ENCODE results near the gene PIP5K1A. TPM values are rescaled to one million over a fixed set of nuclear protein-coding genes. Genes with fewer than 3 reads are reported as not detected.
"Not testable (repeated sequence)": the region's sequence is repeated elsewhere in the genome, so short reads cannot be mapped to it uniquely, and the experiment has no call there.

The PIP5K1A gene
- polyA plus RNA-seq, 4 donors = 59.2 to 69.7 (median 63.1) TPM

DNA sequence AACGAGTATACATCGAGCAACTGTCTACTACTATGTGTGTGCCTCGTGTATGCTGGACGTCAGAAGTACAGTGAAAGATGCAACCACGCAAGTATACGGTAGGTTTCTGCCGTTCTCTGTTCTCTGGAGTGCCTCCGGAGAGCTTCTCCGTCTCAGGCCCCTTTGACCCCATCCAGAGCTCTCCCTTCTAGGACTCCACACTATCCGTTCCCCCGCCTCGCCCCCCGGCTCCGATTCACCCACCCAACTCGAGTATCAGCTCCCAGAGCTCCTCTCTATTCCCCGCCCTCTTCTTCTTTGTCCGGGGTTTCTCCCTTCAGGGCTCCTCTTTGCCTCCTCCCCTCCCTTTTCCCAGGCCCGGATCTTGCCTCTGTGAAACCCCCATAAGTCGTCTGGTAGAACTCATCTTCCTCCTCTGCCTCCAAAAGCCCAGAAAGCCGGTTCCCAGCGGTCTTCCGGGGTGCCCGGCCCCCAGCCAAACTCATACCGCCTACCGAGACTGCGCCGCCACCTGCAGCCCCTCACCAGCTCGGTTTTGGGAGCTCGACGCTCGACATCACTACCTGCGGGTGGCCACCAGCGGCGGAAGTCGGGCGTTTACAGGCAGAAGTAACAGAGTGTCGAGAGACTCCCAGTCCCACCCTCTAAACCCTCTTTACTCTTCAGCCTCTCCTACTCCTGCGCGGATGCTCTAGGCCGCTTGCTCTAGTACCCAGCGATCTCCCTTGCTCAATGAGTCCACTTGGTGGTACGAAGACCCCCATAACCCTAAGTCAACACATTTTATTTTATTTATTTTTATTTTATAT lies 8.5 kb upstream of the PIP5K1A start, which contains the start of gene VPS72:
Gene VPS72, minus strand, starts transcription at position 561 of the 809 bp plus-strand sequence. Its CDS starts 76 bp downstream, at position 485.
- peak; percentile 70 to 84 (median 81) for DNase-seq (ENCODE audit: low read depth in 4 of 4, low spot score in 3 of 4)

DNA sequence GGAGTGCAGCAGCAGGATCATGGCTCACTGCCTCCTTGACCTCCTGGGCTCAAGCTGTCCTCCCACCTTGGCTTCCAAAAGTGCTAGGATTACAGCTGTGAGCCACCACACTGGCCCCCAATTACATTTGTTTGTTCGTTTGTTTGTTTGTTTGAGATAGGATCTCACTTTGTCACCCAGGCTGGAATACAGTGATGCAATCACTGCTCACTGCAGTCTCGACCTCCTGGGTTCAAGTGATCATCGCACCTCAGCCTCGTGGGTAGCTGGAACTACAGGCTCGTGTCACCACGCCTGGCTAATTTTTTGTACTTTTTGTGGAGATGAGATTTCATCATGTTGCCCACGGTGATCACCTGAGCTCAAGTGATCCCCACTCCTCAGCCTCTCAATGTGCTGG lies 6.3 kb upstream of the PIP5K1A start:
- DNase-seq (ENCODE audit: low read depth in 4 of 4, low spot score in 3 of 4) = no peak

DNA sequence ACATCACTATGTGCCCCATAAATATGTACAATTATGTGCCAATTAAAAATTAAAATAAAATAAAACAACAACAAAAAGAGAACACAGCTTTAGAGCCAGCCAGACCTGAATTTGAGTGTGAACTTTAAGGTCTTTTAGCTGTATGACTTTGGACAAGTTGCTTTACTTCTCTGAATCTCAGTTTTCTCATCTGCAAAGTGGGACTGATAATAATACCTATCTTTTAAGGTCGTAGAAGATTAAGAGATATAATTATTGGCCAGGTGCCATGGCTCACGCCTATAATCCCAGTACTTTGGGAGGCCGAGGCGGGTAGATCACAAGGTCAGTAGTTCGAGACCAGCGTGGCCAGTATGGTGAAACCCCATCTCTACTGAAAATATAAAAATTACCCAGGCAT lies 5.0 kb upstream of the PIP5K1A start:
- no peak for DNase-seq (ENCODE audit: low read depth in 4 of 4, low spot score in 3 of 4)

DNA sequence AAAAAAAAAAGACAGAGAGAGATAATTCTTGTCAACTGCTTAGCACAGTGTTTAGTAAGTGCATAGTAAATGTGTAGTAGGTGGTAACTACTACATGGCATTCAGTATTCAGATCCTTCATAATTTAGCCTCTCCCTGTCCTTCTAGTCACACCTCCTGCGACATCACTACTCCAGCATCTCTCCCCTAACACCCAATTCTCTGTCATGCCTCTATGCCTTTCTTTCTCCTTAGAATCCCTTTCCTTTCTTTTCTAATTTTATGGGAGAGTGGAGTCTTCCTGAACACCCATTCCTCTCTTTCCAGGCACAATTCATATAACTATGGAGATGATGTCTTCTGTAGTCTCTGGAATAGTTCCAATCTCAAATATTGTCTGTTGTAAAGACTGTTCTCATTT lies 4.5 kb upstream of the PIP5K1A start:
- DNase-seq (ENCODE audit: low read depth in 4 of 4, low spot score in 3 of 4) = no peak

DNA sequence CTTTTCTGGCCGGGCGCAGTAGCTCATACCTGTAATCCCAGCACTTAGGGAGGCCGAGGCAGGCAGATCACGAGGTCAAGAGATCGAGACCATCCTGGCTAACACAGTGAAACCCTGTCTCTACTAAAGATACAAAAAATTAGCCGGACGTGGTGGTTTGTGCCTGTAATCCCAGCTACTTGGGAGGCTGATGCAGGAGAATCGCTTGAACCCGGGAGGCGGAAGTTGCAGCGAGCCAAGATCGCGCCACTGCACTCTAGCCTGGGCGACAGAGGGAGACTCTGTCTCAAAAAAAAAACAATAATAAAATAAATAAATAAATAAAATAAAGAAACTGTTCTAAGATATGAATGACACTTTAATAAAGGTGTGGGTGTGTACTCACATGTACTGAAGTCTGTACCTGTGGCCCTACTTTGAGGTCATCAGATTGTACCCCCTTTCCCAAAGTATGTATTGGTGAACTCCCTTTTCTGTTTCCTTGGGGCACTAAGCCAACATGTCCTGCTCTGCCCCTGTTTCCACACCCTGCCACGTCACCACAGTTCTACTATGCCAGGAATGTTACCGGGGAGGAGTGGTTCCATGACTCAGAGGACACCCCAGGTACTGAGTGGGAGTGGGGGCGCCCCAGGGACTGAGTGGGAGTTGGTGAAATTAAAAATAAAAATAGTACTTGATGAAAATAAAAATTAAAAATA lies 3.3 kb upstream of the PIP5K1A start:
- DNase-seq (ENCODE audit: low read depth in 4 of 4, low spot score in 3 of 4) = not testable (repeated sequence)

DNA sequence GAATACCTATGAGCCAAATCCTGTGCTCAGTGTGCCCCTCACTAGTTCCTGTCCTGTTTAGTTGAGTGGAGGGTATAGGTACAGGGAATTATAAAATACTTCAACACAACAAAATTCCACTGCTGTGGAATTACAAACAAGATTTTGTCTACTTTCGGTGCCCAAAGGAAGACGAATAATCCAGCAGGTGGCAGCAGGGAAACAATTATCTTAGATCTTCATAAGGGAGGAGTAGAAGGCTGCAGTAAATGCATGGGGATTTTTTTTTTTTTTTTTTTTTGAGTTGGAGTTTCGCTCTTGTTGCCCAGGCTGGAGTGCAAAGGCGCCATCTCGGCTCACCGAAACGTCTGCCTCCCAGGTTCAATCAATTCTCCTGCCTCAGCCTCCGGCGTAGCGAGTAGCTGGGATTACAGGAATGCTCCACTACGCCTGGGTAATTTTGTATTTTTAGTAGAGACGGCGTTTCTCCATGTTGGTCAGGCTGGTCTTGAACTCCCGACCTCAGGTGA lies 2.0 kb upstream of the PIP5K1A start:
- DNase-seq (ENCODE audit: low read depth in 4 of 4, low spot score in 3 of 4) = peak; percentile 55 to 73 (median 67)

DNA sequence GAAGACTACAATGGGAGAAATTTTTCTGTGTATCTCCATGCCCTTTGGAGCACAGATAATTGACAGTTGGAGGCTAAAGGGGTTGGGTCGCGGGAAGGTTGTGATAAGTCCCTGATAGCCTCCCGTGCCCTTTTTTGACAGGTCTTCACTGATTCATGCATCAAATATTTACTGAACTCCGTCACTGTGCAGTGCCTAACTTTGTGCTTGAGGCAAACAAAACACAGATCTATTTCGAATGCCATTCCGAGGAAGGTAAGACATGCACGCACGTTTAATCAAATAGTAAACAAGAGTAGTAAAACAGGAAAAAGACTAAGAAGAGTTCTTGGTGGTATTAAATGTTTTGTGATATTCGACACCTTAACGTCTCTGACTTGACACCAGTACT lies 494 bp upstream of the PIP5K1A start:
- DNase-seq (ENCODE audit: low read depth in 4 of 4, low spot score in 3 of 4) = no peak

DNA sequence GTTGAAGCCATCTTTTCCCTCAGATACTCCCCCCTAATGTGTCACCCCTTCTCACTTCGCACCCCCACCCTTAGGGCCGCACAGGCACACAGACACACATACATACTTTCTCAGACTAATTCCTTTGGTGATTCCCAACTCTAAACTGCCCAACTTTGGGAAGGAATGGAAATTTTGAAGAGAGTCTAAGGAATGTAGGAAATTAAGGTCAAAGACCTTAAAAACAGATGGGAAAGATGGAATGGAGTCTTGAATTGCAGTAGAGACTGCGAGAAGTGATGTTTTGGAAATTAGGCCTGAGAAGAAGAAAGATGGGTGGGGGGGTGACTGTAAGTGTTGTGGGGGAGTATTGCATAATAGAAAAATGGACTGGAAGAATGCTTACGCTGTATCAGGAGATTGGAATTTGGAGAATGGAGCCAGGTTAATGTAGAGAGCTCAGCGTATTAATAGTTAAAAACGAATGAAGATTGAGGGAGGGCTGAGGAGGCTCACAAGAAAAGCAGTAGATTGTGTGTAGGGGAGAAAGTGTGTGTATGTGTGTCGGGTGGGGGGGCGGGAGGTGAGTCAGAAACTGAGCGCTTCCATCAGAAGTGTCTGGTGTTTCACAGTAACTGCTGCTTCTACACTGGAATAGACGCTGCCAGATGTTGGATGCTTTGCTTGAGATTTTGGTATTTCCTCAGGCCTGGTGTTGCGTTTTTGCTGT lies 1.7 kb downstream of the PIP5K1A start:
- no peak for DNase-seq (ENCODE audit: low read depth in 4 of 4, low spot score in 3 of 4)

DNA sequence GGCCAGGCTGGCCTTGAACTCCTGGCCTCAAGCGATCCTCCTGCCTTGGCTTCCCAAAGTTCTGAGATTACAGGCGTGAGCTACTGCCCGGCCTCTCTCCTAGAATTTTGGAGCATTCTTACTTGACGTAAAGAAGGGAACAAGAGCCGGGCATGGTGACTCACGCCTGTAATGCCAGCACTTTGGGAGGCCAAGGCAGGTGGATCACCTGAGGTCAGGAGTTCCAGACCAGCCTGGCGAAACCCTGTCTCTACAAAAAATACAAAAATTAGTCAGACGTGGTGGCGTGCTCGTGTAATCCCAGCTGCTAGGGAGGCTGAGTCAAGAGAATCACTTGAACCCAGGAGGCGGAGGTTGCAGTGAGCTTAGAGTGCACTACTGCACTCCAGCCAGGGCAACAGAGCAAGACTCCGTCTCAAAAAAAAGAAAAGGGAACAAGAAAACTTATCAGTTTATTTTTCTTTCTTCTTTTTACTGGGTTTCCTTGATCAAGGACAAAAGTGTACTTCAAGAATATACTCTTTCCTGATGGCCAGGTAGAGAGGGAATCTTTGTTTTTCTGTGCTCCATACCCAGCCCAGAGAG lies 7.1 kb downstream of the PIP5K1A start:
- DNase-seq (ENCODE audit: low read depth in 4 of 4, low spot score in 3 of 4) = not testable (repeated sequence)

DNA sequence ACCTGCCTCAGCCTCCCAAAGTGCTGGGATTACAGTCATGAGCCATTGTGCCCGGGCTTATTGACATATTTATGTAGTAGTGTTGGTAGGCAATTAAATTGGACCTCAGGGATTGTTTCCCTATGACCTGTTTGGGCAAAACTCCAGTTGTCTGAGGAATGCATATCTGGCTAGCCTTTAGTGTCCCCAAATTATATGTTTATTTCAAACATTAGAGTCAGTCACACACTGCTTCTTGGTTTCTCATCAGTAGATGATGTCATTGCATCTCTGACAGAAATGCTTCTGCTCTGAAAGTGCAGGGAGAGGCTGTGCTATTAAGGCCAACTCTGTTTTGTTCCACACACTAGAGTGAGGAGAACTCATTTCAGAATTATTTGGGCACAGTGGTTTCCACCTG lies 12.5 kb downstream of the PIP5K1A start:
- no peak for DNase-seq (ENCODE audit: low read depth in 4 of 4, low spot score in 3 of 4)

DNA sequence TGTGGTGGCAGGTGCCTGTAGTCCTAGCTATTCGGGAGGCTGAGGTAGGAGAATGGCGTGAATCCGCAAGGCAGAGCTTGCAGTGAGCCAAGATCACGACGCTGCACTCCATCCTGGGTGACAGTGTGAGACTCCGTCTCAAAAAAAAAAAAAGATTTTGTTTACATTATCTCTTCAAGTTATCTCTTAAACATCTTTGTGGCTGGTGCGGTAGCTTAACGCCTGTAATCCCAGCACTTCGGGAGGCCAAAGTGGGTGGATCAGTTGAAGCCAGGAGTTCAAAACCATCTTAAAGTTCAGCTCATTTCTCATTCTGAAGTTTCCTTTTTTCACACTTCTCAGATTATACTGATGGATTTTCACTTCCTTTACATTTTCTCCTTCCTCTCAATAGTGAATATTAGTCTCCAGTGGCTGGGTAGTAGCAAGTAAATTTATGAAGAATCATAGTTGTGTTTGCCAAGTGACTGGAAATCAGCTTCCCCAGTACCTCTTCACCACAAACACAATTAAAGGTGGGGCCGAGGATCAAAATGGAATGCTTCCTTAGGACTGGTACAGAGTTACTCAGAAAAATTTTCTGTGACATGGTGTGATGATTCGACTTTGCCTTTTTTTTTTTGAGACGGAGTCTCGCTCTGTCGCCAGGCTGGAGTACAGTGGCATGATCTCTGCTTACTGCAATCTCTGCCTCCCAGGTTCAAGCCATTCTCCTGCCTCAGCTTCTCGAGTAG lies 13.8 kb downstream of the PIP5K1A start:
- no peak for DNase-seq (ENCODE audit: low read depth in 4 of 4, low spot score in 3 of 4)

DNA sequence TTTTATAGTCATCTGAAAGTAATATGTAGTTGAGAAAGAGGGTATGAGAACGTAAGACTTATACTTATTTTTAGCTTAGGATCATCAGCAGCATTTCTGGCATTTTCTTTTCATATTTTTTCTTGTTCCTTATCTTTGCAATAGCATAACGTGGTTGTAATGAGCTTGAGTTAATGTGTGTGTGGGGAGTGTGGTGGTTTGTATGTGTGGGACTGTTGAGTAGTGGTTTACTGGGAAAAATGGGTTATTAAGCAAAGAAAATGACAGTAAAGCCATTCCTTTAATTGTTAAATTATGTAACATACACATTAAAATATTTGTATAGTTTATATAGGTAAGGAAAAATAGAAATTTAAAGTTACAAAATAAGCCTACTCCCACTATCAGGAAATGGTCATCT lies 15.2 kb downstream of the PIP5K1A start:
- DNase-seq (ENCODE audit: low read depth in 4 of 4, low spot score in 3 of 4) = no peak

DNA sequence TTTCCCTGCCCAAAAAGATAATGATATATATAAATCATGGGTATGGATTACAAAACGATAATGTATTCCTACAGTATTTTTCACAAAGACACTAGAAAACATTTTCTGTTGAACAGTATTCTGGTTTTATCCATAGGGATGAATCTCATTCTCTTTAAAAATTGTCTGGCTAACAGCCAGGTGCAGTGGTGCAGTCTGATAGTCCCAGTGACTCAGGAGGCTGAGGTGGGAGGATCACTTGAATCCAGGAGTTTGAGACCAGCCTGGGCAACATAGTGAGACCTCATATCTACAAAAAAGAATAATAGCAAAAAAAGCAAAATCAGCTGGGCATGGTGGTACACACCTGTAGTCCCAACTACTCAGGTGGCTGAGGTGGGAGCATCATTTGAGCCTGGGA lies 23.3 kb downstream of the PIP5K1A start:
- DNase-seq (ENCODE audit: low read depth in 4 of 4, low spot score in 3 of 4) = no peak

DNA sequence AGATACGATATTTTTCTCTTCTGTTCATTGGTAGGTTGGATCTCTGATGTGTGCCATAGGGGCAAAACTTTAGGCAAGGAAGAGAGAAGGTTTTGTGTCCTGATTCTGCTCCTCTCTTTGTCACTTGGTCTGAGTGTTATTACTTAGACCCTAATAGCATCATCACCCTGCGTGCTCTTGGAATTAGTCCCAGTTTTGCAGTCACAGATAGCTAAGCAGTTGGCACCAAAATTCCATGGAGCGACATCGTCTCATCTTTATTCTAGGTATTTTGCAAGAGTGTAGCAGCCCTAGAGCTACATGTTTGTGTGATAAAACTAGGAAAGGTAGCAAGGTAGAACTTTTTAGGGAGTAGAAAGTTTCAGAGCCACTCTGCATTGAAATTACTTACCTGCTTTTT lies 23.8 kb downstream of the PIP5K1A start:
- no peak for DNase-seq (ENCODE audit: low read depth in 4 of 4, low spot score in 3 of 4)

DNA sequence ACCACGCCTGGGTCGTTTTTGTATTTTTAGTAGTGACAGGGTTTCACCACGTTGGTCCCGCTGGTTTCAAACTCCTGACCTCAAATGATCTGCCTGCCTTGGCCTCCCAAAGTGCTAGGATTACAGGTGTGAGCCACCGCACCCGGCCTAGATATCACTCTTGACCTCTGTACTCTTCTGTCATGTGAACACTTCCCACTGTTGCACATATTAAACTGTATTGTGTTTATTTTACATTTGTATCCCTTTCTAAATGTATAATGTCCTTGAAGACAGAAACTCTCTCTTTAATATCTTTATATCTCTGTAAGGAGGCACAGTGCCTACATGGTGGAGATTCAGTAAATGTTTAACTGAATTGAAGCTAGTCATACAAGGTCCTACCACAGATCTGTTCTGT lies 36.9 kb downstream of the PIP5K1A start:
- no peak for DNase-seq (ENCODE audit: low read depth in 4 of 4, low spot score in 3 of 4)

DNA sequence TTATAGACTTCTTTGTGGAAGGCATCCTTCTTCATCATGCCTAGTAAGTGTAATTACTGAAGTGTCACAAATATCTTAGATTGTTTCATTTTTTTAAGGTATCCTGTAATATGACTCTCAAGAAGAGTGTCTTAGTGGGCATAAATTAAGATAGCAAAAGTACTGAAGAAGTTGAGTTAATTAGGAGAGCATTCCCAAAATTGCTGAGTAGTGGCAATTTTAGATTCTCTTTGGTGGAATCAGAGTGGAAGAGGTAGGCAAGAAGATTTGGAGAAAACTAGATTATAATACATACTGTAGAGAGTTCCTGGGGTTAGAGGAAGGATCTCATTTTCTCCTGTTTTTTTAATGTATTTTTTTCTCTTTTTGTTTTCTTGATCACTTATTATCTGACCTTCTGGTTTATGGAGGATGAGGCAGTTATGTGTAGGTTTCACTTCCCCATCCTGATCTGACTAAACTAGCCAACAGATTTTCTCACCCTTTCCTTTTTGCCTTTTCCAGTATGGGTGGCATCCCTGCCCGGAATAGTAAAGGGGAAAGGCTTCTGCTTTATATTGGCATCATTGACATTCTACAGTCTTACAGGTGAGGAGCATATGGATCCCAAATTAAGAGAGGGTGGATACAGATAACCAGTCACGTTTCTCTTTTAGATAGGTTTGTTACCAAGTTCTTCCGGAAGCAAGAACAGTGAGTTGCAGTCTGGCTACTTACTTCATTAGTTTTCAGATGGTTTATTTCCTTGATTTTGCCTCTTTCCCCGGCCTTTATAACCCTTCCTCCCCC lies 39.5 kb downstream of the PIP5K1A start:
- no peak for DNase-seq (ENCODE audit: low read depth in 4 of 4, low spot score in 3 of 4)

DNA sequence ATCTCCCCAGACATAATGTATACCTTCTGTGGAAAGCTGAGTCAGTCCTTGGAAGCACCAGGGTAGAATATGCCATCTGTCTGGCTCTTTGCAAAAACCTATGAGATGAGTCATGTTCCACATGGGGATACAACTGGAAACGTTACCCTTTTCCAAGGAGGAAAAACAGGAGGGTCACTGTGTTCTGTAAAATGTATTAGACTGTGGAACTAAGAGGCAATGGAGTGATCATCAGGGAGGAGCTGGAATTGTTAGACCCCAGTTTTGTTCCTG lies 40.1 kb downstream of the PIP5K1A start:
- no peak for DNase-seq (ENCODE audit: low read depth in 4 of 4, low spot score in 3 of 4)

DNA sequence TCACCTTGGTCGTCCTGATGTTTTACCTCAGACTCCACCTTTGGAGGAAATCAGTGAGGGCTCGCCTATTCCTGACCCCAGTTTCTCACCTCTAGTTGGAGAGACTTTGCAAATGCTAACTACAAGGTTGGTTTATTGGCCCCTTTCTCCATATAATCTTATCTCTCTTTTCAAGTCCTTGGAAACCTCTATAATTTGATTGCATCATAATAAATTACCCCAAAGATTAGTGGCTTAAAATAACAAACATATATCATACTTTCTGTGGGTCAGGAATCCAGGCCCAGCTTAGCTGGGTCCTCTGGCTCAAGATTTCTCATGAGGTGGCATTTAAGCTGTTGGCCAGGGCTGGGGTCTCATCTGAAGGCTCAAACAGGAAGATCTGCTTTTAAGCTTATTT lies 44.1 kb downstream of the PIP5K1A start:
- DNase-seq (ENCODE audit: low read depth in 4 of 4, low spot score in 3 of 4) = no peak

DNA sequence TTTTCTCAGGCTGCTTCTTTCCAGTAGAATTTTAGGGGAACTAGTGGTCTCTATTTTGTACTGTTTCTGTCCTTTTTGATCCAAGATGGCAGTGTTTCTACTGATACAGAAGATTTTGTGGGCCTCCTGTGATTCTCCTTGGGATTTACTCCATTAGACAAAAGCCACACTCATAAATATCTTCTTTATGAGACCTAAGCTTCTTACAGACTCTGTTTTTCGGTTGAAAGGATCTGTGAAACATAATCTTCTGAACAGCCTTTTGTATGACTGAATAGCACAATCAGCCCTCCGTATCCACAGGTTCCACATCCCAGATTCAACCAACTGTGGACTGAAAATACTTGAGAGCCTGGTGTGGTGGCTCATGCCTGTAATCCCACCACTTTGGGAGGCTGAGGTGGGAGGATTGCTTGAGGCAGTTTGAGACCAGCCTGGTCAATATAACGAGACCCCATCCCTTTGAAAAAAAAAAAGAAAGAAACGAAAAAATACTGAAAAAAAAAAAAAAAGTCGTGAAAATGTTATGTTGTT lies 45.4 kb downstream of the PIP5K1A start:
- DNase-seq (ENCODE audit: low read depth in 4 of 4, low spot score in 3 of 4) = no peak
